Osteoblast (primary cell): ENCODE results near the gene PRKCA. TPM values are rescaled to one million over a fixed set of nuclear protein-coding genes. Genes with fewer than 3 reads are reported as not detected.

Source experiments
- DNase-seq: peaks from one replicate; pipeline ENCODE4 v3.0.0; 2011; ENCODE audit warnings: low spot score, mixed read lengths; ENCODE audit not compliant: insufficient read length; ENCODE audit errors: missing footprints
- H2AFZ ChIP-seq: 2 replicates; pipeline ENCODE4 v1.6.0; 2011; ENCODE audit warnings: mild to moderate bottlenecking, low read length
- H3K27ac ChIP-seq: 2 replicates; pipeline ENCODE4 v1.5.1; 2011; ENCODE audit warnings: mild to moderate bottlenecking, low read depth, low read length, moderate library complexity
- H3K27me3 ChIP-seq: 2 replicates; pipeline ENCODE4 v1.6.0; 2012; ENCODE audit warnings: mild to moderate bottlenecking, control low read depth, inconsistent platforms, low read length, moderate library complexity; ENCODE audit not compliant: insufficient read depth
- H3K36me3 ChIP-seq: 2 replicates; pipeline ENCODE4 v1.5.1; 2011; ENCODE audit warnings: mild to moderate bottlenecking, low read length, control low read depth, moderate library complexity; ENCODE audit not compliant: insufficient read depth
- H3K4me1 ChIP-seq: 2 replicates; pipeline ENCODE4 v1.5.1; 2011; ENCODE audit warnings: mild to moderate bottlenecking, low read length, control low read depth, moderate library complexity; ENCODE audit not compliant: insufficient read depth
- H3K4me2 ChIP-seq: 2 replicates; pipeline ENCODE4 v1.6.0; 2011; ENCODE audit warnings: mild to moderate bottlenecking, low read length; ENCODE audit not compliant: insufficient read depth
- H3K4me3 ChIP-seq: fragments of 200-600 bp; sonication (generic); 3 replicates; pipeline ENCODE4 v1.5.1; 2012; ENCODE audit warnings: mild to moderate bottlenecking, low read length, inconsistent platforms; ENCODE audit not compliant: insufficient read depth
- H3K79me2 ChIP-seq: 2 replicates; pipeline ENCODE4 v1.6.0; 2012; ENCODE audit warnings: mild to moderate bottlenecking, low read length, control low read depth, inconsistent platforms; ENCODE audit not compliant: insufficient read depth
- H3K9me3 ChIP-seq: 2 replicates; pipeline ENCODE4 v1.5.1; 2011; ENCODE audit warnings: low read depth, low read length, control low read depth
- H4K20me1 ChIP-seq: 2 replicates; pipeline ENCODE4 v1.6.0; 2012; ENCODE audit warnings: mild to moderate bottlenecking, low read length, control low read depth; ENCODE audit not compliant: insufficient read depth
- total RNA-seq: library from RNA; depleted of rRNA; stranded (reverse); fragments of >200 nt; gene quantifications from 2 replicates; pipeline ENCODE4 v1.2.3, GENCODE V29; 2012
- TF ChIP-seq, protein P1 (sequence below): IDR thresholded peaks from 2 replicates; pipeline ENCODE4 v1.5.1; 2011; ENCODE audit warnings: mild to moderate bottlenecking, low read depth, low read length, moderate library complexity; ENCODE audit errors: extremely low read depth

The PRKCA gene
- total RNA-seq, 1 donor: 46.0 TPM

DNA sequence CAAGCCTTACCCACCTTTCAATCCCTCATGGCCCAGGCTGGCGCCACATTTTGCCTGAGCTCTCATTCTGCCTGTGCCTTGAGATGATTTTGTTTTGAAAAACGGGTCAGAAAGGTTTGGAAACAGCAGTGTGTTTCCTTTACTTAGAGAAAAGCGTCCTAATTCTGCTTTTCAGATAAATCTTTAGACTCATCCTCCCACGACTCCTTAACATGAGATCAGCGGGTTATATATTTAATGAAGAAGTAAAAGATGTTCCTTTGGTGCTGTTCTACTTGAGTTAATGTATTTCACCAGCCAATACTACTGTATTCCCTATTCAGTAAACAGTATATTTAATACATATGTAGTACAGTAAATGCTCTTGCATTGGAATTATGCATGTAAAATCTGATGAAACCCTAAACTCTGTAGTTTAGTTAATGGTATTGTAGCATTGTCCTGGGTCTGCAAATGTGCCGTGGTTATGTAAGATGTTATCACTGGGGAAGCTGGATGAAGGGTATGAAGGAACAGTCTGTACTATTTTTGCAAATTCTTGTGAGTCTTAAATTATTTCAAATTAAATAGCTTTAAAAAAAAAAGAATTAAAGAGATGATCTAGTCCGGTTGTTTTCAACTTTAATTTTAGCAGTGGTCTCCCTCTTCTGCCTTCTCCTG lies 333.1 kb downstream of the PRKCA start:
- H3K4me3 ChIP-seq: no peak overlapping the region
- H3K4me2 ChIP-seq: no peak overlapping the region
- H4K20me1 ChIP-seq: peaks cover 40% of the 10 kb centered on the region
- peaks cover 7% of the 10 kb centered on the region for H3K36me3 ChIP-seq
- H2AFZ ChIP-seq: no peak overlapping the region
- H3K9me3 ChIP-seq: no peaks in the 10 kb centered on the region
- H3K79me2 ChIP-seq: peaks cover 15% of the 10 kb centered on the region
- no peaks in the 10 kb centered on the region for H3K27me3 ChIP-seq
- TF ChIP-seq, protein P1, sequence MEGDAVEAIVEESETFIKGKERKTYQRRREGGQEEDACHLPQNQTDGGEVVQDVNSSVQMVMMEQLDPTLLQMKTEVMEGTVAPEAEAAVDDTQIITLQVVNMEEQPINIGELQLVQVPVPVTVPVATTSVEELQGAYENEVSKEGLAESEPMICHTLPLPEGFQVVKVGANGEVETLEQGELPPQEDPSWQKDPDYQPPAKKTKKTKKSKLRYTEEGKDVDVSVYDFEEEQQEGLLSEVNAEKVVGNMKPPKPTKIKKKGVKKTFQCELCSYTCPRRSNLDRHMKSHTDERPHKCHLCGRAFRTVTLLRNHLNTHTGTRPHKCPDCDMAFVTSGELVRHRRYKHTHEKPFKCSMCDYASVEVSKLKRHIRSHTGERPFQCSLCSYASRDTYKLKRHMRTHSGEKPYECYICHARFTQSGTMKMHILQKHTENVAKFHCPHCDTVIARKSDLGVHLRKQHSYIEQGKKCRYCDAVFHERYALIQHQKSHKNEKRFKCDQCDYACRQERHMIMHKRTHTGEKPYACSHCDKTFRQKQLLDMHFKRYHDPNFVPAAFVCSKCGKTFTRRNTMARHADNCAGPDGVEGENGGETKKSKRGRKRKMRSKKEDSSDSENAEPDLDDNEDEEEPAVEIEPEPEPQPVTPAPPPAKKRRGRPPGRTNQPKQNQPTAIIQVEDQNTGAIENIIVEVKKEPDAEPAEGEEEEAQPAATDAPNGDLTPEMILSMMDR: no peak
- H3K4me1 ChIP-seq: peaks cover 8% of the 10 kb centered on the region
- no peak overlapping the region for H3K27ac ChIP-seq
- DNase-seq: peak; percentile 57

DNA sequence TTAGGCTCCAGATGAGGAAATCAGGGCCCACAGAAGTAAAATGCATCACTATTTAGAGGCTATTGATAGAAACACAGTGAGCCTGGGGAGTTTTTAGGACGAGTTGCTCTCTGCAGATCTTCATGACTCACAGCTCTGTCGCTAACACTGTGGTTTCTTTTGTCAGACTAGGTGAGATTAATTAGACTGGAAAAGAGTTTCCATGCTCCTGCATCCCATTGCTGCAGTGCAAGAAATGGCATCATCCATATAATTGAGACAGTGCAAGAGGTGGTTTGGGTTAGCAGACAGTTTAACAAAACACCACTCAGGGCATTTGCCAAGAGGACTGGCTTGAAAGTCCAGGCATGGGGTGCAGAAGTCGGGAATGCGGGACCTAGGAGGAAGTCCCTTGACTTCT lies 333.7 kb downstream of the PRKCA start:
- H3K79me2 ChIP-seq: peaks cover 15% of the 10 kb centered on the region
- no peak for DNase-seq
- peaks cover 8% of the 10 kb centered on the region for H3K4me1 ChIP-seq

DNA sequence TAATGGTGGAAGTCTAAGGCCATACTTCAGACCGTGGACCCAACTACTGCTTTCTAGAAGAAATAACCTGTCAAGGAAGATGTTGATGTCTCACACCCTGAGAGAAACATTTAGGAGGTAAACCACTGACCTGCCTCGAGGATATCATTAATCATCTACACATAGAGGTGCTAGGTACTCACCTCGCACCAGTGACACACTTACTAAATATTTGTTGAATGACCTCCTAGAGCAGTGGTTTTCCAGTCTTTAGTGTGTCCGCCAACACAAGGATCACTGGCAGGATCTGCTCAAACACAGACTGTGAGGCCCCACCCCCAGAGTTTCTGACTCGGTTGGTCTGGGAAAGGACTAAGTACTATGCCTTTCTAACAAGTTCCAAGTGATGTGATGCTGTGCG lies 335.1 kb downstream of the PRKCA start:
- Histone ChIP-seq H3K36me3 (peaks cover 16% of the 10 kb centered on the region), H3K4me1 (peaks cover 8% of the 10 kb centered on the region), H2AFZ (no peak overlapping the region), H3K79me2 (peaks cover 11% of the 10 kb centered on the region), H3K27ac (no peak overlapping the region), H3K27me3 (no peaks in the 10 kb centered on the region), H3K4me3 (no peak overlapping the region), H3K9me3 (no peaks in the 10 kb centered on the region), H3K4me2 (no peak overlapping the region), H4K20me1 (peaks cover 37% of the 10 kb centered on the region)
- no peak for DNase-seq
- TF ChIP-seq, protein P1: no peak

More for the DNA sequence above, 333.7 kb downstream of the PRKCA start:
- peaks cover 7% of the 10 kb centered on the region for H3K36me3 ChIP-seq
- H3K4me3 ChIP-seq: no peak overlapping the region
- TF ChIP-seq, protein P1: no peak
- H3K4me2 ChIP-seq: no peak overlapping the region
- H3K9me3 ChIP-seq: no peaks in the 10 kb centered on the region
- H3K27ac ChIP-seq: no peak overlapping the region
- H2AFZ ChIP-seq: no peak overlapping the region
- no peaks in the 10 kb centered on the region for H3K27me3 ChIP-seq
- peaks cover 40% of the 10 kb centered on the region for H4K20me1 ChIP-seq

DNA sequence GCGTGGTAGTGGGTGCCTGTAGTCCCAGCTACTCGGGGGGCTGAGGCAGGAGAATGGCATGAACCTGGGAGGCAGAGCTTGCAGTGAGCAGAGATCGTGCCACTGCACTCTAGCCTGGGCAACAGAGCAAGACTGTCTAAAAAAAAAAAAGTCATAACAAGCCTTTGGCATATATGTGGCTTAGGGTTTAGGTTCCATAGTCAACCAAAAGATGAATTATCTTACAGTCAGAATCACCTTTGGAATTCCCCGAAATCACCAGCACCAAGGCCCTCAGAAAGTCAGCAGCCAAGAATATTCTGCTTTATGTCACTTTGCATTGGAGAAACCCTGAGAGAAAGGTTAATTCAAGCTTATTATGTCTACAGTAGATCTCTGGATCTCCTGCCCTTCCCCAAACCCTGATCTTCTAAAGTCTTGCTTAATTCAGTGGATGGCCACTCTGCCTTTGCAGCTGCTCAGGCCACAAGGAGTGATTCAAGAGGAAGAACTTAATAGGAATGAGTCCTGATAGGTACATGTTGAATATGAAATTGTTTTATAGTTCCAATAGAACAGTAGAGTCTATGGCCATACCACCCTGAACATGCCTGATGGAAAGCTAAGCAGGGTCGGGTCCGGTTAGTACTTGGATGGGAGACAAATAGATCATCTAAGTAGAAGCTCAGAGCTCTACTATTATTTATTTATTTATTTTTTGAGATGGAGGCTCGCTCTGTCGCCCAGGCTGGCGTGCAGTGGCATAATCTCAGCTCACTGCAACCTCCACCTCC lies 336.5 kb downstream of the PRKCA start:
- no peaks in the 10 kb centered on the region for H3K27me3 ChIP-seq

More for the DNA sequence above, 336.5 kb downstream of the PRKCA start:
- no peaks in the 10 kb centered on the region for H3K9me3 ChIP-seq
- peaks cover 8% of the 10 kb centered on the region for H3K79me2 ChIP-seq
- peaks cover 19% of the 10 kb centered on the region for H3K36me3 ChIP-seq
- TF ChIP-seq, protein P1: no peak
- no peak overlapping the region for H3K4me2 ChIP-seq
- no peak for DNase-seq
- no peak overlapping the region for H2AFZ ChIP-seq
- peaks cover 5% of the 10 kb centered on the region for H3K4me1 ChIP-seq
- no peak overlapping the region for H3K27ac ChIP-seq
- peaks cover 33% of the 10 kb centered on the region for H4K20me1 ChIP-seq
- no peak overlapping the region for H3K4me3 ChIP-seq
